Fibroblast of peridontal ligament (primary cell): ENCODE results near the gene BHLHA15.

Experiments used
- DNase-seq: peaks from one replicate; pipeline ENCODE4 v3.0.0-alpha.2; 2010; ENCODE audit errors: extremely low read depth

Gene BHLHA15

DNA sequence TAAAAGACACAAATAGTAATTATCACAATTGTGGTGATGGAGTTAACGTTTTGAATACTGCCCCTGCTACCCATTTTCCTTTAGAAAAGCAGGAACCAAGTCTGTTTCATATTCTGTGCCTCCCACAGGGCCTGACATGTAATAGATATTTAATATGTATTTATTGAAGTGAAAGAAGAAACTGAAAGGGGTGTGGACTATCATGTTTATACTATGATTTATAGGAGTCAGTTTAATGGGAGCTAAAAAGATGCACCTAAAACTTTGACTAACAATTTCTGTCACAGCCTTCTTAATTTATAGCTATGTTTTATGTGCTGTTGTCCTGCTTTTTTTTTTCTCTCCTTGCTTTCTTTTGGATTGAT is 24.1 kb upstream of the BHLHA15 start:
- no peak for DNase-seq

- no peak for DNase-seq
These were observed 21.7 kb upstream of the BHLHA15 start for GRCh38 chr7:98189559-98189958.

GRCh38 chr7:98191668-98192431 is 19.4 kb upstream of the BHLHA15 start:
- no peak for DNase-seq

- no peak for DNase-seq
These were observed 18.3 kb upstream of the BHLHA15 start for GRCh38 chr7:98192781-98193457.

- DNase-seq: no peak
These were observed 17.6 kb upstream of the BHLHA15 start for GRCh38 chr7:98193474-98194180.

DNA sequence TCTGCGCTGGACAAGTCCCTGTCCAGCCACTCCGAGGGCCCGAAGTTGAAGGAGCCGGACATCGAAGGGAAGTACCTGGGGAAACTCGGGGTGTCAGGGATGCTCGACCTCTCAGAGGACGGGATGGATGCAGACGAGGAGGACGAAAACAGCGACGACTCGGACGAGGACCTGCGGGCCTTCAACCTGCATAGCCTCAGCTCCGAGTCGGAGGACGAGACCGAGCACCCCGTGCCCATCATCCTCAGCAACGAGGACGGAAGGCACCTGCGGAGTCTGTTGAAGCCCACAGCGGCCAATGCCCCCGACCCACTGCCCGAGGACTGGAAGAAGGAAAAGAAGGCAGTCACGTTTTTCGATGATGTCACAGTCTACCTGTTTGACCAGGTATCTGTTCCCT is 17.1 kb upstream of the BHLHA15 start:
- no peak for DNase-seq

GRCh38 chr7:98194672-98195457 is 16.4 kb upstream of the BHLHA15 start:
- no peak for DNase-seq

GRCh38 chr7:98196706-98197605 is 14.3 kb upstream of the BHLHA15 start:
- no peak for DNase-seq

DNA sequence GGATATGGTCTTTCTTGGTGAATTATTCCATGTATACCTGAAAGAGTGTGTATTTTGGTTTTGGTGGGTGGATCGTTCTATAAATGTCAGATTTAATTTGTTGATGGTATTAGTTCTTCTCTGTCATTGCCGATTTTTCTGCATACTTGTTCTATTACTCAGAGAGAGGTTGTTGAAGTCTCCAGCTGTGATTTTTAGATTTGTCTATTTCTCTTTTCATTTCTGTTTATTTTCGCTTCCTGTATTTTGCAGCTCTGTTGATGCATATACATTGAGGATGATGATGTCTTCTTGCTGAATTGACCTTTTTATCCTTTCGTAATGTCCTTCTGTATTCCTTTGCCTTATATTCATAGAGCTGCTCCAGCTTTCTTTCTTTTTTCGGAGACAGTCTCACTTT is 12.1 kb upstream of the BHLHA15 start:
- no peak for DNase-seq

- no peak for DNase-seq
These were observed 10.9 kb upstream of the BHLHA15 start for GRCh38 chr7:98200364-98200763.

DNA sequence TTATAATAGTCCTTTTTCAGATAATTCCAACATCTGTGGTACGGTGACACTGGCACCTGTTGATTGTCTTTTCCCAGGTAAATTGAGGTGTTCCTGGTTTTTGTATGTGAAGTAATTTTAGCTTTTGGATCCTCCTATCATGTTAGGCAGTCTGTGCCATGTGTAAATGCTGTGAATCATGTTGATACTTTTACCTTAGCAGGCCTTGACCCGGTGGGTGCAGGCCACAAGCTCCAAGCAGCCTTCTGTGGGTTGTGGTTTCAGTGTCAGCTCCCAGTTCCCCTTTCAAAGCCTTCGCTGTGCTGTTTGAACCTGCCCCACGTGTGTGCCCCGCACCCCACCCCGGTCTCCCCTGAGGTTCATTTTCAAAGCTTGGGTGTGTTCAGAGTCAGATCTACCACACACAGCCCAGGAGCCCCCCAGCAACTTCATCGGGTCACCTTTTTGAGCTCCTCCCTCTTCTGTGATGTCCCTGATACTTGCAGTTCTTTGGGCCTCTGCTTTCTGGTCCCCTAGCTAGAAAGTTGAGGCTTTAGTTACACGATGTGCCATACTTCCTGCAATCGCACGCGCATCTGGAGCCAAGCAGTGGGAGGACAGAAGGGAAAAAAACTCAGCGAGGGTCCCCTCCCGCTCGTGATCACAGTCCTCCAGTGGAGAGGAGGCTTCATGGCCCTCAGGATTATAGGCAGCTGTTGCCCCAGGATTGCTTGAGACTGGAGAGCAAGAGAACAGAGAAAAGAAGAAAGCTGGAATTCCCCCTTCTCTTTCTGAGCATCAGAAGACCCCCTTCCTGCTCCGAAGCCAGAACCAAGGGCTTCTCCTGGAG is 8.7 kb upstream of the BHLHA15 start:
- DNase-seq: no peak

GRCh38 chr7:98203261-98203963 is 7.8 kb upstream of the BHLHA15 start:
- no peak for DNase-seq

GRCh38 chr7:98203964-98204605 is 7.2 kb upstream of the BHLHA15 start:
- no peak for DNase-seq

DNA sequence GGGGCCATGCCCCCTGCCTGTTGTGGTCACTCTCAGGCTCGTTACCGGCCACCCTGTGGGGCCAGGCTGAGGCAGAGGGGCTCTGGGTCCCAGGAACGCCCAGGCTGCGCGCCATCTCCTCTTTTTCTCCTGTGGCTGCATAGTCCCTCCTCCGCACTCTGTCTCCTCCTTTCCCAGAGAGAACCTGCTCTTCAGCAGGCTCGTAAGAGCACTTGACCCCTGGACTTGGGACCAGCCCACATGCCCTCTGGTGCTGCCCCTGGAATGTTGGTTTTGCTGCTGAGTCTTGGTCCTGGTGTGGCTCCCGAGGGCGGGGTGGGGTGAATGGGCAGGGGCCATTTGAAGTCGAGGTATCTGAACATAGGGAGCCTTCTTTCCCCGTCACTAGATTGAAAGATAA is 6.6 kb upstream of the BHLHA15 start:
- no peak for DNase-seq

- DNase-seq: no peak
These were observed 5.9 kb upstream of the BHLHA15 start for GRCh38 chr7:98205162-98205845.

DNA sequence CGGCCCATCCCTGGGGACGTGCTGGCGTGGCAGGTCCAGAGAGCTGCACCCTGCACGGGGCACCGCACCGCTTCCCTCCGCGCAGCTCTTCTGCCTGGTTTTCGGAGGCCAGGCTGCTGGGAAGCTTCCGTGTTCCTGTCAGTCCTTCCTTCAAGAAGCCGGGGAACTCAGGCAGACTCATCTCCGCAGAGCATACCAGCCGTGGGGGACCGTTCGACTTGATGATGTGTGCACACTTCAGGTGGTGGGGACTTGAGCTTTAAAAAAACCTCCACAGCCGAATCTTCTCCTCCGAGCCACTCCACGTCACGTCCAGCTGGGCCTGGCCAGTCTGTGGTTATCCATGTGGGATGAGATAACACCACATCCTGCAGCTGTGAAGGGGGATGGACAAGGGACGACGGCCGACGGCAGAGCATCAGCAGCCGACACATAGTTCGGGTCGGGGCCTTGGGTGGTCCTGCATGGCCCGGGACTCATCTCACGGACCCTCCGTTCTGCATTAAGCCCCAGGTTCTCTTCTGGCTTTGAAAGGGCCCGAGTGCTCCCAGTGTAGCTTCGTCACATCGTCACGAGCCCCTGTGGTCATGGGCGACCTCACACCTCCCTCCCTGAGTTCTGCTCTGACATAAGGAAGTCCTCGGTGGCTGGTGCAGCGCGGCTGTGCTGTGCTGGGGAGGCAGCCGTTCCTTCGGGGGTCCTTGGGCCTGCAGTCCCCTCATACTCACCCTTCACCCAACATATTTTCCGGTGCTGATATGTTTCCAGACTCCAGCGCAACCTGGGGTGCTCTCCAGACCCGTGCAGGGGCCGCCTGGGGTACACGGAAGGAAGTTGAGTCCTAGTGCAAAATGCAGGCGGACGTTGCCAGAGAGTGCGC is 4.5 kb upstream of the BHLHA15 start:
- DNase-seq: no peak

- no peak for DNase-seq
These were observed 1.9 kb upstream of the BHLHA15 start for GRCh38 chr7:98209166-98209920.
